Endothelial cell of umbilical vein (primary cell): Measurements from ENCODE around the gene KLHL35. TPM values are rescaled to one million over a fixed set of nuclear protein-coding genes. Genes with fewer than 3 reads are reported as not detected.

Experiments used
- BruUV-seq: library from RNA; stranded (reverse); fragments of 400-500 nt; replicated peaks from 2 replicates; lab custom pipeline; 2021; lab: Mats Ljungman, UMichigan
- CTCF ChIA-PET: fragments of 300-600, 350-600 bp; sonication (Branson Sonifier 250); formaldehyde crosslinking; loops from one replicate; lab custom pipeline; 2021; ENCODE audit warnings: antibody characterized with exemption, inconsistent platforms; lab: Charles Lee
- POLR2A ChIA-PET: fragments of 300-600, 350-600 bp; sonication (Branson Sonifier 250); formaldehyde crosslinking; loops from one replicate; lab custom pipeline; 2021; ENCODE audit warnings: antibody characterized with exemption, inconsistent platforms; lab: Charles Lee
- DNase-seq: peaks from one replicate; pipeline ENCODE4 v3.0.0-alpha.2; 2011; ENCODE audit warnings: low read depth, low spot score
- FAIRE-seq: peaks from 2 replicates; lab custom pipeline; 2011; peaks lifted over from hg19 to GRCh38; lab: Jason Lieb, UNC
- H2AFZ ChIP-seq: 2 replicates; pipeline ENCODE4 v1.6.0; 2012; ENCODE audit warnings: low read depth, low read length, control low read depth, inconsistent platforms
- H3K27ac ChIP-seq: 2 replicates; pipeline ENCODE4 v1.5.1; 2011; ENCODE audit warnings: low read depth, mild to moderate bottlenecking, control low read depth, low read length, moderate library complexity; ENCODE audit not compliant: insufficient read depth
- H3K27me3 ChIP-seq, 2 experiments: 2 replicates each; pipeline versions ENCODE4 v1.6.0 to v1.6.1; 2011; ENCODE audit warnings: low read length in 2 of 2, mixed read lengths in 1 of 2; ENCODE audit not compliant: control insufficient read depth in 2 of 2, insufficient read depth in 2 of 2
- H3K36me3 ChIP-seq, 2 experiments: 2 replicates in 1 of 2; 3 replicates in 1 of 2; pipeline ENCODE4 v1.5.1; 2011; ENCODE audit warnings: low read length in 2 of 2, mild to moderate bottlenecking in 1 of 2, moderate library complexity in 1 of 2; ENCODE audit not compliant: control insufficient read depth in 2 of 2, insufficient read depth in 2 of 2; ENCODE audit errors: extremely low read depth in 1 of 2
- H3K4me1 ChIP-seq: 3 replicates; pipeline ENCODE4 v1.5.1; 2011; ENCODE audit warnings: mild to moderate bottlenecking, low read length; ENCODE audit not compliant: control insufficient read depth, insufficient read depth; ENCODE audit errors: extremely low read depth
- H3K4me2 ChIP-seq: 2 replicates; pipeline ENCODE4 v1.6.1; 2011; ENCODE audit warnings: low read length, control low read depth, mixed read lengths; ENCODE audit not compliant: insufficient read depth
- H3K4me3 ChIP-seq, 3 experiments: fragments of 200-600 bp in 1 of 3; sonication (generic), shearing (Covaris generic) in 1 of 3; replicated peaks in 1 of 3; 2 replicates each; pipeline ENCODE4 v1.5.1; 2011 to 2016; ENCODE audit warnings: control low read depth in 3 of 3, low read length in 3 of 3, mild to moderate bottlenecking in 2 of 3, inconsistent platforms in 1 of 3, low read depth in 1 of 3, moderate library complexity in 1 of 3; ENCODE audit not compliant: insufficient read depth in 1 of 3
- H3K79me2 ChIP-seq: 2 replicates; pipeline ENCODE4 v1.6.0; 2012; ENCODE audit warnings: low read length, inconsistent platforms; ENCODE audit not compliant: control insufficient read depth, insufficient read depth
- H3K9ac ChIP-seq: replicated peaks from 2 replicates; pipeline ENCODE3; 2011; ENCODE audit warnings: low read length, control low read depth; ENCODE audit not compliant: insufficient read depth; ENCODE audit errors: extremely low read depth
- H3K9me1 ChIP-seq: replicated peaks from 3 replicates; pipeline ENCODE4 v1.6.0; 2011; ENCODE audit warnings: mild to moderate bottlenecking, low read length; ENCODE audit not compliant: control insufficient read depth, insufficient read depth; ENCODE audit errors: extremely low read depth
- H3K9me3 ChIP-seq: replicated peaks from 2 replicates; pipeline ENCODE4 v1.5.1; 2012; ENCODE audit warnings: low read length, inconsistent platforms; ENCODE audit not compliant: control insufficient read depth, insufficient read depth
- H4K20me1 ChIP-seq: replicated peaks from 2 replicates; pipeline ENCODE3; 2011; ENCODE audit warnings: mild to moderate bottlenecking, low read length; ENCODE audit not compliant: control insufficient read depth, insufficient read depth; ENCODE audit errors: extremely low read depth
- EZH2 ChIP-seq: IDR thresholded peaks from 2 replicates; pipeline ENCODE4 v1.6.1; 2012; ENCODE audit warnings: borderline replicate concordance, low read depth, mild to moderate bottlenecking, moderate library complexity, low read length, inconsistent platforms; ENCODE audit not compliant: severe bottlenecking
- FOS ChIP-seq: IDR thresholded peaks from 2 replicates; pipeline ENCODE4 v1.6.1; 2011; ENCODE audit warnings: mild to moderate bottlenecking, low read length, moderate library complexity, borderline replicate concordance; ENCODE audit not compliant: insufficient read depth
- GATA2 ChIP-seq: IDR thresholded peaks from 2 replicates; pipeline ENCODE4 v1.7.0; 2011; ENCODE audit warnings: low read depth, mild to moderate bottlenecking, moderate library complexity, mixed read lengths, low read length; ENCODE audit not compliant: insufficient read length, insufficient read depth
- JUN ChIP-seq: IDR thresholded peaks from 2 replicates; pipeline ENCODE4 v1.6.1; 2011; ENCODE audit warnings: borderline replicate concordance, low read depth; ENCODE audit not compliant: insufficient read length, insufficient read depth
- MYC ChIP-seq: IDR thresholded peaks from one replicate; pipeline ENCODE4 v1.6.1; 2011; ENCODE audit warnings: mild to moderate bottlenecking, low read depth, low read length
- POLR2A ChIP-seq: IDR thresholded peaks from 2 replicates; pipeline ENCODE4 v1.6.1; 2012; ENCODE audit warnings: low read depth, mild to moderate bottlenecking, control low read depth, low read length
- POLR2AphosphoS5 ChIP-seq: IDR thresholded peaks from 2 replicates; pipeline ENCODE4 v1.6.1; 2012; ENCODE audit warnings: low read depth, mild to moderate bottlenecking, control low read depth, low read length, moderate library complexity; ENCODE audit not compliant: insufficient read depth
- dilution Hi-C: fragments of 300-500 bp; cut with MboI; formaldehyde crosslinking; loops from one replicate; pipeline ENCODE4 v1.15.0; 2019; ENCODE audit warnings: low sequenced_read_pairs; ENCODE audit not compliant: extremely low pct_ligation_motif_present
- intact Hi-C: fragments of 100-400 bp; cut with micrococcal nuclease; formaldehyde crosslinking; loops from one replicate; pipeline ENCODE4 v1.10.0; 2022
- polyA plus RNA-seq, 4 experiments: library from polyadenylated mRNA; depleted of rRNA in 3 of 4; stranded (reverse) in 3 of 4; unstranded in 1 of 4; fragments of >200 nt; gene quantifications; 2 replicates each; pipeline versions ENCODE4 v1.2.1 to v1.2.3, GENCODE V29; 2011 to 2012; ENCODE audit warnings: missing spikeins in 1 of 4
- total RNA-seq: library from RNA; stranded (reverse); gene quantifications from 2 replicates; pipeline ENCODE4 v1.2.3, GENCODE V29; 2021
- TF ChIP-seq, protein P1 (sequence below), 2 donors: IDR thresholded peaks; 1 replicate in 1 of 2; 2 replicates in 1 of 2; pipeline ENCODE4 v1.5.1; 2011; ENCODE audit warnings: low read length in 2 of 2, mild to moderate bottlenecking in 2 of 2, moderate library complexity in 2 of 2, control low read depth in 1 of 2, inconsistent platforms in 1 of 2, low read depth in 1 of 2; ENCODE audit not compliant: insufficient read depth in 1 of 2; ENCODE audit errors: extremely low read depth in 1 of 2
- TF ChIP-seq, protein P2 (sequence below): IDR thresholded peaks from 2 replicates; pipeline ENCODE4 v1.6.1; 2011; ENCODE audit not compliant: insufficient read depth, insufficient read length

KLHL35 gene
- total and polyA plus RNA-seq, 2 donors (not counting 3 experiments of a cell fraction or from before 2014, with no cell fraction given): 0.97 to 2.3 TPM

DNA sequence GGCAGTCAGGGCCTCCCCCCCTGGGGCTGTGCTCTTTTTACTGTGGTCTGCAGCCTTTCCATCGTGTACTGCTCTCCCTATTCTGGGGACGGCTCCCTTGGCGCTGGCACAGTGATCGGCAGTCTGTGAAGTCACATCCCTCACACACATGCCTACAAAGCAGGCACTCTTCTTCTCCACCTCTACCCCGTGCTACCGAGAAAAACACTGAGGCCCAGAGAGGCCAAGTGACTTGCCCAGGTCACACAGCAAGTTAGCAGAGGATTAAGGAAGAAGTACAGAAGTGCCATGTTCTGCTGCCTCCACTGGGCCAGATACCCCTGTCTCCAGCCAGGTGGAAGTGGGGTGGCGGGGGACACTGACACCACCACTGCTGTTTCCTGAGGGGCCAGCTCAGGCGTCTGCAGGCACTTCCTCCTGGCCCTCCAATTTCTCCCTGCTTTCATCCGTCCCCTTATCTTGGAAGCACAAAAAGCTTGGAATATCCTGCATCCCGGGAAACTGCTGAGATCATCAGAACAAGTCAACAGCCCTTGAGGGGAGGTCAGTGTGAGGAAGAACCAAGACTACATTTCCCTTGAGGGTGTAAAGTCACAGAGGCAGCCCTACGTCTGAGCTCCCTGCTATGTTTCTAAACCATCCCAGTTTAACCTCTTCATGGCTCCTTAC is 30.2 kb upstream of the KLHL35 start:
- Histone ChIP-seq H2AFZ (no peak overlapping the region), H3K36me3 (peaks cover 0 to 4% of the 10 kb centered on the region in 2 experiments), H3K9me1 (no peaks in the 10 kb centered on the region), H3K9ac (no peak overlapping the region), H3K4me3 (no peak overlapping the region), H3K9me3 (no peaks in the 10 kb centered on the region), H3K4me2 (peak overlapping the region; percentile 23), H3K79me2 (no peaks in the 10 kb centered on the region), H4K20me1 (no peaks in the 10 kb centered on the region), H3K27ac (peak overlapping the region; percentile 38), H3K27me3 (no peaks in the 10 kb centered on the region), H3K4me1 (peaks cover 64% of the 10 kb centered on the region)
- POLR2A ChIA-PET: interaction anchor here (1.0 kb wide), 1 partner anchor 27 kb away, joined by 3 read pairs; no protein-coding TSS in a partner anchor
- no TSS peak for BruUV-seq
- TF ChIP-seq POLR2AphosphoS5 (peak; percentile 65), GATA2 (peak; percentile 61), FOS (no peak), POLR2A (peak; percentile 58), EZH2 (no peak), JUN (no peak), MYC (no peak)
- TF ChIP-seq, protein P1, sequence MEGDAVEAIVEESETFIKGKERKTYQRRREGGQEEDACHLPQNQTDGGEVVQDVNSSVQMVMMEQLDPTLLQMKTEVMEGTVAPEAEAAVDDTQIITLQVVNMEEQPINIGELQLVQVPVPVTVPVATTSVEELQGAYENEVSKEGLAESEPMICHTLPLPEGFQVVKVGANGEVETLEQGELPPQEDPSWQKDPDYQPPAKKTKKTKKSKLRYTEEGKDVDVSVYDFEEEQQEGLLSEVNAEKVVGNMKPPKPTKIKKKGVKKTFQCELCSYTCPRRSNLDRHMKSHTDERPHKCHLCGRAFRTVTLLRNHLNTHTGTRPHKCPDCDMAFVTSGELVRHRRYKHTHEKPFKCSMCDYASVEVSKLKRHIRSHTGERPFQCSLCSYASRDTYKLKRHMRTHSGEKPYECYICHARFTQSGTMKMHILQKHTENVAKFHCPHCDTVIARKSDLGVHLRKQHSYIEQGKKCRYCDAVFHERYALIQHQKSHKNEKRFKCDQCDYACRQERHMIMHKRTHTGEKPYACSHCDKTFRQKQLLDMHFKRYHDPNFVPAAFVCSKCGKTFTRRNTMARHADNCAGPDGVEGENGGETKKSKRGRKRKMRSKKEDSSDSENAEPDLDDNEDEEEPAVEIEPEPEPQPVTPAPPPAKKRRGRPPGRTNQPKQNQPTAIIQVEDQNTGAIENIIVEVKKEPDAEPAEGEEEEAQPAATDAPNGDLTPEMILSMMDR (IDR thresholded peaks at IDR 0.05; ENCODE audit: extremely low read depth in 1 of 2, insufficient read depth in 1 of 2, low read depth in 1 of 2, low read length in 2 of 2): no peak
- TF ChIP-seq, protein P2, sequence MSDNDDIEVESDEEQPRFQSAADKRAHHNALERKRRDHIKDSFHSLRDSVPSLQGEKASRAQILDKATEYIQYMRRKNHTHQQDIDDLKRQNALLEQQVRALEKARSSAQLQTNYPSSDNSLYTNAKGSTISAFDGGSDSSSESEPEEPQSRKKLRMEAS: no peak
- intact Hi-C loops (no loop called here), dilution Hi-C loops (no loop called here)
- FAIRE-seq: peak; percentile 87
- CTCF ChIA-PET: interaction anchor here (0.8 to 1.7 kb wide), 9 partner anchors 8 to 71 kb away, joined by 3 to 8 read pairs (median 4); partner anchors contain the start of gene GDPD5
- DNase-seq: peak; percentile 89
